Naive thymus-derived CD4-positive, alpha-beta T cell (primary cell): ENCODE data around the gene NKX2-2. TPM values are rescaled to one million over a fixed set of nuclear protein-coding genes. Genes with fewer than 3 reads are reported as not detected.

ENCODE experiments used
- ATAC-seq: fragments of 150-1000 bp; cut with Tn5 transposase; 2 replicates; pipeline ENCODE4 v1.10.0; 2021; ENCODE audit warnings: mild to moderate bottlenecking, moderate library complexity
- CTCF ChIA-PET: fragments of 350-600 bp; sonication (Branson Sonifier 250); formaldehyde crosslinking; loops from one replicate; lab custom pipeline; 2021; ENCODE audit warnings: antibody characterized with exemption; lab: Charles Lee
- POLR2A ChIA-PET: fragments of 350-600 bp; sonication (Branson Sonifier 250); formaldehyde crosslinking; loops from one replicate; lab custom pipeline; 2021; ENCODE audit warnings: antibody characterized with exemption, inconsistent platforms; lab: Charles Lee
- DNase-seq, 9 donors: peaks; one replicate each; pipeline versions ENCODE4 v3.0.0 to v3.0.0-alpha.2; 2020 to 2022; ENCODE audit warnings: mixed read lengths in 1 of 9
- H3K27ac ChIP-seq: one replicate; pipeline ENCODE4 v1.7.0; 2013; ENCODE audit warnings: mild to moderate bottlenecking, low read depth, low read length, moderate library complexity
- H3K27me3 ChIP-seq, 2 donors: one replicate each; pipeline ENCODE4 v1.7.0; 2013; ENCODE audit warnings: low read length in 2 of 2, mild to moderate bottlenecking in 2 of 2, moderate library complexity in 2 of 2; ENCODE audit not compliant: control insufficient read depth in 2 of 2, insufficient read depth in 2 of 2
- H3K36me3 ChIP-seq, 3 experiments: 1 replicate in 2 of 3; 2 replicates in 1 of 3; pipeline ENCODE4 v1.7.0; 2013; ENCODE audit warnings: low read length in 3 of 3, mild to moderate bottlenecking in 3 of 3, moderate library complexity in 1 of 3; ENCODE audit not compliant: insufficient read depth in 3 of 3, control insufficient read depth in 2 of 3
- H3K4me1 ChIP-seq, 2 donors: one replicate each; pipeline ENCODE4 v1.7.0; 2013; ENCODE audit warnings: low read length in 2 of 2, mild to moderate bottlenecking in 2 of 2, moderate library complexity in 1 of 2; ENCODE audit not compliant: control insufficient read depth in 2 of 2, insufficient read depth in 2 of 2
- H3K4me3 ChIP-seq: 2 replicates; pipeline ENCODE4 v1.7.0; 2013; ENCODE audit warnings: mild to moderate bottlenecking, low read length
- H3K9me3 ChIP-seq, 3 experiments: 1 replicate in 2 of 3; 2 replicates in 1 of 3; pipeline ENCODE4 v1.7.0; 2013; ENCODE audit warnings: low read length in 3 of 3; ENCODE audit not compliant: control insufficient read depth in 2 of 3
- H3K27ac Mint-ChIP-seq, 9 donors: one replicate each; pipeline ENCODE4 v1.8.0; 2020 to 2022; ENCODE audit warnings: mixed read lengths in 9 of 9, mild to moderate bottlenecking in 8 of 9, moderate library complexity in 5 of 9, inconsistent platforms in 2 of 9
- H3K27me3 Mint-ChIP-seq, 5 donors: one replicate each; pipeline ENCODE4 v1.8.0; 2021 to 2022; ENCODE audit warnings: mixed read lengths in 5 of 5, mild to moderate bottlenecking in 1 of 5
- H3K36me3 Mint-ChIP-seq, 5 donors: one replicate each; pipeline ENCODE4 v1.8.0; 2020 to 2022; ENCODE audit warnings: mixed read lengths in 5 of 5, mild to moderate bottlenecking in 3 of 5, inconsistent platforms in 1 of 5
- H3K4me1 Mint-ChIP-seq, 7 donors: one replicate each; pipeline ENCODE4 v1.8.0; 2020 to 2022; ENCODE audit warnings: mixed read lengths in 7 of 7, mild to moderate bottlenecking in 3 of 7, inconsistent platforms in 1 of 7
- H3K4me3 Mint-ChIP-seq, 10 donors: one replicate each; pipeline ENCODE4 v1.8.0; 2020 to 2022; ENCODE audit warnings: mild to moderate bottlenecking in 10 of 10, mixed read lengths in 10 of 10, moderate library complexity in 6 of 10, inconsistent platforms in 2 of 10
- H3K9me3 Mint-ChIP-seq, 11 donors: one replicate each; pipeline ENCODE4 v1.8.0; 2020 to 2022; ENCODE audit warnings: mixed read lengths in 11 of 11, mild to moderate bottlenecking in 4 of 11, inconsistent platforms in 1 of 11, moderate library complexity in 1 of 11
- intact Hi-C, 2 donors: fragments of 100-400 bp; cut with micrococcal nuclease; formaldehyde crosslinking; loops; one replicate each; pipeline ENCODE4 v1.15.1; 2023
- polyA plus RNA-seq, 2 donors: library from polyadenylated mRNA; unstranded; fragments of 300-500 nt; fragmentation: Illumina TruSeq; gene quantifications; one replicate each; pipeline ENCODE4 v1.2.3, GENCODE V29; 2021
- total RNA-seq, 6 experiments: library from RNA in 5 of 6; stranded (reverse) in 5 of 6; gene quantifications; 1 replicate in 5 of 6; 2 replicates in 1 of 6; pipeline ENCODE4 v1.2.3 and lab custom pipeline; 2021 to 2026

NKX2-2 gene
- total RNA-seq: not detected
- polyA plus RNA-seq: not detected
- total RNA-seq (lab: John Stamatoyannopoulos, UW): not detected

GRCh38 chr20:21513881-21514540, at the start of gene NKX2-2:
NKX2-2 (minus strand) TSS chr20:21514064; CDS start chr20:21513669, 395 bp downstream.
- peaks cover 26 to 82% (median 61%) of the 10 kb centered on the region in 7 donors for H3K4me1 Mint-ChIP-seq
- H3K9me3 Mint-ChIP-seq: no peaks in the 10 kb centered on the region
- no peak for DNase-seq
- POLR2A ChIA-PET: no interaction called here
- peaks cover 0 to 4% (median 0%) of the 10 kb centered on the region in 5 donors for H3K36me3 Mint-ChIP-seq
- CTCF ChIA-PET: interaction anchor here (0.6 kb wide), 1 partner anchor 17 kb away, joined by 3 read pairs; no protein-coding TSS in a partner anchor
- no peaks in the 10 kb centered on the region for H3K36me3 ChIP-seq
- H3K4me3 ChIP-seq: peak within 1 kb of the TSS; percentile 24
- H3K4me3 Mint-ChIP-seq: peak within 1 kb of the TSS; percentile 47 to 85 (median 76)
- H3K27me3 ChIP-seq: peaks cover 0 to 38% of the 10 kb centered on the region in 2 donors
- H3K27me3 Mint-ChIP-seq: peaks cover 52 to 90% (median 74%) of the 10 kb centered on the region in 5 donors
- peak within 1 kb of the TSS in 2 of 9 donors; percentile 48 to 73 for H3K27ac Mint-ChIP-seq
- ATAC-seq: no peak
- no peak within 1 kb of the TSS for H3K27ac ChIP-seq
- H3K4me1 ChIP-seq: peaks cover 0 to 34% of the 10 kb centered on the region in 2 donors
- intact Hi-C loops: loop anchor here in 1 of 2 donors (2.0 kb wide), 1 partner anchor 191 kb away; the partner anchor contains the start of gene PAX1
- no peaks in the 10 kb centered on the region for H3K9me3 ChIP-seq

GRCh38 chr20:21562656-21563055, 48.8 kb upstream of the NKX2-2 start:
- no peak overlapping the region for H3K4me3 Mint-ChIP-seq
- Histone ChIP-seq H3K36me3 (no peaks in the 10 kb centered on the region), H3K27me3 (no peaks in the 10 kb centered on the region), H3K4me1 (no peaks in the 10 kb centered on the region), H3K4me3 (no peak overlapping the region), H3K27ac (no peak overlapping the region), H3K9me3 (no peaks in the 10 kb centered on the region)
- no peak for DNase-seq
- no peak overlapping the region for H3K27ac Mint-ChIP-seq
- POLR2A ChIA-PET: interaction anchor here (0.6 to 1.8 kb wide), 4 partner anchors 12 to 852 kb away, joined by 3 to 7 read pairs (median 4); no protein-coding TSS in a partner anchor
- peaks cover 0 to 20% (median 7%) of the 10 kb centered on the region in 5 donors for H3K27me3 Mint-ChIP-seq
- H3K36me3 Mint-ChIP-seq: peaks cover 0 to 12% (median 4%) of the 10 kb centered on the region in 5 donors
- H3K9me3 Mint-ChIP-seq: peaks cover 0 to 20% (median 4%) of the 10 kb centered on the region in 11 donors
- CTCF ChIA-PET: interaction anchor here (0.9 to 2.4 kb wide), 3 partner anchors 9 to 33 kb away, joined by 4 to 14 read pairs (median 6); no protein-coding TSS in a partner anchor
- intact Hi-C loops: no loop called here
- H3K4me1 Mint-ChIP-seq: peaks cover 0 to 10% (median 3%) of the 10 kb centered on the region in 7 donors
- ATAC-seq: no peak

GRCh38 chr20:21559305-21559704, 45.4 kb upstream of the NKX2-2 start:
- Mint-ChIP-seq H3K27ac (peak overlapping the region in 3 of 9 donors; percentile 48 to 89 (median 72)), H3K27me3 (peaks cover 0 to 20% (median 4%) of the 10 kb centered on the region in 5 donors), H3K4me3 (peak overlapping the region in 6 of 10 donors; percentile 3 to 87 (median 47)), H3K36me3 (peaks cover 0 to 12% (median 2%) of the 10 kb centered on the region in 5 donors), H3K9me3 (peaks cover 0 to 21% (median 4%) of the 10 kb centered on the region in 11 donors), H3K4me1 (peaks cover 10 to 34% (median 30%) of the 10 kb centered on the region in 7 donors)
- Histone ChIP-seq H3K27me3 (no peaks in the 10 kb centered on the region), H3K4me1 (peaks cover 12 to 22% of the 10 kb centered on the region in 2 donors), H3K27ac (no peak overlapping the region), H3K9me3 (no peaks in the 10 kb centered on the region), H3K4me3 (no peak overlapping the region), H3K36me3 (no peaks in the 10 kb centered on the region)
- POLR2A ChIA-PET: interaction anchor here (1.0 to 1.5 kb wide), 2 partner anchors 8 to 12 kb away, joined by 3 to 5 read pairs; no protein-coding TSS in a partner anchor
- CTCF ChIA-PET: no interaction called here
- peak in 1 of 9 donors; percentile 31 for DNase-seq
- intact Hi-C loops: no loop called here
- ATAC-seq: no peak

- intact Hi-C loops: loop anchor here in 1 of 2 donors (1.0 kb wide), 1 partner anchor 9 kb away; no protein-coding TSS in a partner anchor
- peak overlapping the region; percentile 26 to 78 (median 57) for H3K27ac Mint-ChIP-seq
- Histone ChIP-seq H3K9me3 (no peaks in the 10 kb centered on the region), H3K27me3 (no peaks in the 10 kb centered on the region), H3K4me1 (peaks cover 12 to 27% of the 10 kb centered on the region in 2 donors), H3K27ac (peak overlapping the region; percentile 7), H3K4me3 (peak overlapping the region; percentile 27), H3K36me3 (no peaks in the 10 kb centered on the region)
- H3K27me3 Mint-ChIP-seq: peaks cover 0 to 10% (median 0%) of the 10 kb centered on the region in 5 donors
- ChIA-PET POLR2A (interaction anchor here (1.0 to 1.9 kb wide), 2 partner anchors 9 to 13 kb away, joined by 4 to 11 read pairs; no protein-coding TSS in a partner anchor), CTCF (interaction anchor here (0.6 to 2.7 kb wide), 3 partner anchors 14 to 19 kb away, joined by 3 to 11 read pairs (median 3); no protein-coding TSS in a partner anchor)
- peaks cover 8 to 39% (median 30%) of the 10 kb centered on the region in 7 donors for H3K4me1 Mint-ChIP-seq
- peak overlapping the region; percentile 46 to 75 (median 59) for H3K4me3 Mint-ChIP-seq
- peaks cover 0 to 11% (median 0%) of the 10 kb centered on the region in 11 donors for H3K9me3 Mint-ChIP-seq
- DNase-seq (peak in 3 of 9 donors; percentile 9 to 19 (median 18)), ATAC-seq (peak; percentile 64)
- peaks cover 0 to 9% (median 0%) of the 10 kb centered on the region in 5 donors for H3K36me3 Mint-ChIP-seq
These were observed 43.6 kb upstream of the NKX2-2 start for GRCh38 chr20:21557241-21558020.

- no peak for DNase-seq
- Mint-ChIP-seq H3K36me3 (peaks cover 0 to 9% (median 0%) of the 10 kb centered on the region in 5 donors), H3K27ac (peak overlapping the region; percentile 21 to 95 (median 47)), H3K4me1 (peaks cover 8 to 39% (median 30%) of the 10 kb centered on the region in 7 donors), H3K9me3 (peaks cover 0 to 11% (median 0%) of the 10 kb centered on the region in 11 donors), H3K27me3 (peaks cover 0 to 10% (median 0%) of the 10 kb centered on the region in 5 donors), H3K4me3 (peak overlapping the region in 5 of 10 donors; percentile 9 to 58 (median 42))
- no peaks in the 10 kb centered on the region for H3K36me3 ChIP-seq
- H3K4me1 ChIP-seq: peaks cover 12 to 27% of the 10 kb centered on the region in 2 donors
- H3K9me3 ChIP-seq: no peaks in the 10 kb centered on the region
- ChIA-PET POLR2A (interaction anchor here (0.5 to 1.9 kb wide), 4 partner anchors 8 to 433 kb away, joined by 3 to 11 read pairs (median 4); no protein-coding TSS in a partner anchor), CTCF (interaction anchor here (0.6 to 2.7 kb wide), 2 partner anchors 15 to 413 kb away, joined by 4 to 11 read pairs; no protein-coding TSS in a partner anchor)
- intact Hi-C loops: loop anchor here in 1 of 2 donors (1.0 kb wide), 1 partner anchor 8 kb away; no protein-coding TSS in a partner anchor
- no peak overlapping the region for H3K27ac ChIP-seq
- H3K27me3 ChIP-seq: no peaks in the 10 kb centered on the region
- no peak for ATAC-seq
- H3K4me3 ChIP-seq: no peak overlapping the region
These were observed 42.5 kb upstream of the NKX2-2 start for GRCh38 chr20:21556398-21556797.
